Calu3 (cell line): Measurements from ENCODE around the gene RP2. TPM values are rescaled to one million over a fixed set of nuclear protein-coding genes. Genes with fewer than 3 reads are reported as not detected.

ENCODE experiments used
- BruUV-seq: library from RNA; stranded (reverse); fragments of 400-500 nt; replicated peaks from 2 replicates; lab custom pipeline; 2021; lab: Mats Ljungman, UMichigan
- CTCF ChIA-PET: fragments of 300-600 bp; sonication (Branson Sonifier 250); formaldehyde crosslinking; loops from one replicate; lab custom pipeline; 2022; ENCODE audit warnings: antibody characterized with exemption; lab: Charles Lee
- DNase-seq: peaks from one replicate; pipeline ENCODE4 v3.0.0; 2022
- H3K27ac Mint-ChIP-seq: one replicate; pipeline ENCODE4 v1.8.0; 2022; ENCODE audit warnings: mixed read lengths; ENCODE audit not compliant: unreplicated experiment
- H3K27me3 Mint-ChIP-seq: one replicate; pipeline ENCODE4 v1.8.0; 2022; ENCODE audit warnings: mixed read lengths; ENCODE audit not compliant: unreplicated experiment
- H3K36me3 Mint-ChIP-seq: one replicate; pipeline ENCODE4 v1.8.0; 2022; ENCODE audit warnings: mild to moderate bottlenecking, moderate library complexity, mixed read lengths; ENCODE audit not compliant: insufficient read depth, unreplicated experiment
- H3K4me1 Mint-ChIP-seq: one replicate; pipeline ENCODE4 v1.8.0; 2022; ENCODE audit warnings: mild to moderate bottlenecking, low read depth, mixed read lengths; ENCODE audit not compliant: unreplicated experiment
- H3K4me3 Mint-ChIP-seq: one replicate; pipeline ENCODE4 v1.8.0; 2022; ENCODE audit warnings: mild to moderate bottlenecking, low read depth, moderate library complexity, mixed read lengths; ENCODE audit not compliant: unreplicated experiment
- H3K9me3 Mint-ChIP-seq: one replicate; pipeline ENCODE4 v1.8.0; 2022; ENCODE audit warnings: low read depth, mixed read lengths; ENCODE audit not compliant: unreplicated experiment
- intact Hi-C: fragments of 100-400 bp; cut with micrococcal nuclease; formaldehyde crosslinking; loops from one replicate; pipeline ENCODE4 v1.10.0; 2022; ENCODE audit not compliant: unreplicated experiment
- total RNA-seq: library from RNA; stranded (reverse); gene quantifications from 2 replicates; pipeline ENCODE4 v1.2.3, GENCODE V29; 2022
- TF ChIP-seq, protein P1 (sequence below): fragments of 200-600 bp; IDR thresholded peaks from one replicate; pipeline ENCODE4 v1.8.0; 2022; ENCODE audit warnings: antibody characterized with exemption; ENCODE audit not compliant: unreplicated experiment

RP2 gene
- total RNA-seq, 1 experiment from 2014 or later = 25.5 TPM

DNA sequence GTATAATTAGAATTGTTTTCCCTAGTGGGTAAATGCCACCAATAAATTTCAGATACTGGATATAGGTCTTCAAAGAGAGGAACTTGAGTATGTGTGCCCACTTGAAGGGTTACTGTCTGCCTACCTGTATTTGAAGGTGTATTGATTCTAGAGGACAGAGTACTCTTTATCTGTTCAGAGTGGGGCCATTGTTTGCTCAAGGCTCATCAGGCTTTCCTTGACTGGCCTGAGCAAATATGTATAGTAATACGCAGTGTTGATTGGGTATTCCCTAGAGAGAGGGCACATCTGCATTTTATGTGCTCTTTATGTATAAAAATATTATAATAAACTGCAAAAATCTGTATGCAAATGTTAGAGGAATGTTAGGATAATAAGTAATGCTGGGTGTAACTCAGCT is 23.7 kb downstream of the RP2 start:
- no peak overlapping the region for H3K4me3 Mint-ChIP-seq
- TF ChIP-seq, protein P1, sequence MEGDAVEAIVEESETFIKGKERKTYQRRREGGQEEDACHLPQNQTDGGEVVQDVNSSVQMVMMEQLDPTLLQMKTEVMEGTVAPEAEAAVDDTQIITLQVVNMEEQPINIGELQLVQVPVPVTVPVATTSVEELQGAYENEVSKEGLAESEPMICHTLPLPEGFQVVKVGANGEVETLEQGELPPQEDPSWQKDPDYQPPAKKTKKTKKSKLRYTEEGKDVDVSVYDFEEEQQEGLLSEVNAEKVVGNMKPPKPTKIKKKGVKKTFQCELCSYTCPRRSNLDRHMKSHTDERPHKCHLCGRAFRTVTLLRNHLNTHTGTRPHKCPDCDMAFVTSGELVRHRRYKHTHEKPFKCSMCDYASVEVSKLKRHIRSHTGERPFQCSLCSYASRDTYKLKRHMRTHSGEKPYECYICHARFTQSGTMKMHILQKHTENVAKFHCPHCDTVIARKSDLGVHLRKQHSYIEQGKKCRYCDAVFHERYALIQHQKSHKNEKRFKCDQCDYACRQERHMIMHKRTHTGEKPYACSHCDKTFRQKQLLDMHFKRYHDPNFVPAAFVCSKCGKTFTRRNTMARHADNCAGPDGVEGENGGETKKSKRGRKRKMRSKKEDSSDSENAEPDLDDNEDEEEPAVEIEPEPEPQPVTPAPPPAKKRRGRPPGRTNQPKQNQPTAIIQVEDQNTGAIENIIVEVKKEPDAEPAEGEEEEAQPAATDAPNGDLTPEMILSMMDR = no peak
- H3K9me3 Mint-ChIP-seq = no peaks in the 10 kb centered on the region
- peaks cover 7% of the 10 kb centered on the region for H3K4me1 Mint-ChIP-seq
- H3K36me3 Mint-ChIP-seq = peaks cover 16% of the 10 kb centered on the region
- intact Hi-C loops = no loop called here
- DNase-seq = no peak
- CTCF ChIA-PET = no interaction called here
- H3K27me3 Mint-ChIP-seq = no peaks in the 10 kb centered on the region
- no peak overlapping the region for H3K27ac Mint-ChIP-seq
- BruUV-seq = no TSS peak

DNA sequence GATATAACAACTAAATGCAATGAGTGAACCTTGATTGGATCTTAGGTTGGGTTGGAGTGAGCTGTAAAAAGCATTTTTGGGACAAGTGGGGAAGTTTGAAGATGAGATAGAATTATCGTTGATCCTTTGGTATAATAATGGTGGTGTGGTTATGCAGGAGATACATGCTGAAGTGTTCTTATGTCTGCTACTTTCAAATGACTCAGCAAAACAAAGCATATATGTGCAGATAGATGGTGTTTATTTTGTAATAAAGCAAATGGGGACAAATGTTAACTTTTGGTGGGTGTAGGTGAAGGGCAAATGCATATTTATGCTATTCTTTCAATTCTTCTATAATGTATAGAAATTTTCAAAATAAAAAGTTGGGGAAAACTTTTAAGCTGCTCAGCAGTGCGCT is 26.2 kb downstream of the RP2 start:
- Mint-ChIP-seq H3K27ac (peak overlapping the region; percentile 17), H3K4me3 (no peak overlapping the region), H3K9me3 (no peaks in the 10 kb centered on the region), H3K27me3 (no peaks in the 10 kb centered on the region), H3K4me1 (peaks cover 7% of the 10 kb centered on the region), H3K36me3 (peaks cover 6% of the 10 kb centered on the region)
- CTCF ChIA-PET = no interaction called here
- intact Hi-C loops = no loop called here
- DNase-seq = no peak
- BruUV-seq = no TSS peak
- TF ChIP-seq, protein P1 = no peak

DNA sequence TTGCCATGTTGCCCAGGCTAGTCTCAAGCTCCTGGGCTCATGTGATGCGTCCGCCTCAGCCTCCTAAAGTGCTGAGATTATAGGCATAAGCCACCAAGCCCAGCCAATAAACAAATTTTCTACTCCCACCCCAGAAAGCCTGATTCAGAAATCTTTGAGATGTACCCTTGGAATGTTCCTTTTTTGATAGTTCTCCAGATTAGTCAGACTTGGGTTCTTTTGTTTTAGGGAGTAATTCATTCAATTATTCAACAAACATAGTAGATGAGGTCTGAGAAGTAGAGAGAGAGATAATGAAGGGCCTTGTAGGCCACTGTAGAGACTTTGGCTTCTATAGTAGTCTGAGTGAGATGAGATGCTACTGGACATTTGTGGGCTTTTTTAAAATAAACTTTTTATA is 27.8 kb downstream of the RP2 start:
- no TSS peak for BruUV-seq
- Mint-ChIP-seq H3K4me3 (no peak overlapping the region), H3K9me3 (no peaks in the 10 kb centered on the region), H3K4me1 (peaks cover 7% of the 10 kb centered on the region), H3K27me3 (no peaks in the 10 kb centered on the region), H3K27ac (no peak overlapping the region), H3K36me3 (peaks cover 11% of the 10 kb centered on the region)
- intact Hi-C loops = no loop called here
- TF ChIP-seq, protein P1 = no peak
- CTCF ChIA-PET = interaction anchor here (0.7 kb wide), 1 partner anchor 18 kb away, joined by 4 read pairs; no protein-coding TSS in a partner anchor
- no peak for DNase-seq

DNA sequence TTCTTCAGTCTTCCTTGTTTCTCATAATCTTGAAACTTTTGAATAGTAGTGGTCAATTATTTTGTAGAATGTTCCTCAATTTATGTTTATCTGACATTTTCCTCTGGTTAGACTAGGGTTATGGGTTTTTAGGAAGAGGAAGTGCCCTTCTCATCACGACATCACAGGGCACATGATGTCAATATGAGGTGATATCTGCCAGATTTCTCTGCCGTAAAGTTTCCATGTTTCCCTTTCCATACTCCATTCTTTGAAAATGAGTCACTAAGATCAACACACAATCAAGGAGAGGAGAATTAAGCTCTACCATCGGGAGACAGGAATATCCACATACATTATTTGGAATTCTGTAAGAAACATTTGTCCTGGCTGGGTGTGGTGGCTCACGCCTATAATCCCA is 28.4 kb downstream of the RP2 start:
- no peaks in the 10 kb centered on the region for H3K9me3 Mint-ChIP-seq
- CTCF ChIA-PET = no interaction called here
- H3K27me3 Mint-ChIP-seq = no peaks in the 10 kb centered on the region
- TF ChIP-seq, protein P1 = no peak
- H3K4me1 Mint-ChIP-seq = peaks cover 7% of the 10 kb centered on the region
- H3K4me3 Mint-ChIP-seq = no peak overlapping the region
- no TSS peak for BruUV-seq
- H3K27ac Mint-ChIP-seq = peak overlapping the region; percentile 27
- H3K36me3 Mint-ChIP-seq = peaks cover 11% of the 10 kb centered on the region
- no peak for DNase-seq
- intact Hi-C loops = no loop called here
